GM15510 (cell line): ENCODE data around the gene ANTXR1.

Experiments used
- POLR2A ChIP-seq: IDR thresholded peaks from 3 replicates; pipeline ENCODE4 v1.6.1; 2011; ENCODE audit warnings: borderline replicate concordance; ENCODE audit not compliant: insufficient read length; ENCODE audit errors: extremely low read depth

ANTXR1 gene

GRCh38 chr2:68992341-68992740, 20.6 kb upstream of the ANTXR1 start:
- TF ChIP-seq POLR2A = no peak

DNA sequence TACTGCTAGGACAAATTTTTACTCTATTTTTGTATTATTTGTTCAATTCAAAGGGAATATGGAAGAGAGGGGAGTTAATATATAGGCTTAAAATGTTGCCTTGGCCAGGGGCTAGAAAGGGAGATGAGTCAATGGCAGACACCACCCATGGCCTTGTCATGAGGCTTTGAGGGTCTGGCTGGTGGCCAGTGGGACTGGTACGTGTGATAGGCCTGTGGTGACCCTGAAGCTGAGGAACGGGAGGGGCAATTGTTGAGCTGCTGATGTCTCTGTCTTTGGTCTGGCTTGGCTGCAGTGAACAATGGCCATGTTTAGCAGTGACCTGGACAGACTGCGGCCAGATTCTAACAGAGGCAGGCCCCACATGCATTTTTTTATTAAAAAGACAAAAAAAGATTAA, 20.0 kb upstream of the ANTXR1 start:
- TF ChIP-seq POLR2A = no peak

GRCh38 chr2:68993660-68994059, 19.3 kb upstream of the ANTXR1 start:
- no peak for TF ChIP-seq POLR2A

DNA sequence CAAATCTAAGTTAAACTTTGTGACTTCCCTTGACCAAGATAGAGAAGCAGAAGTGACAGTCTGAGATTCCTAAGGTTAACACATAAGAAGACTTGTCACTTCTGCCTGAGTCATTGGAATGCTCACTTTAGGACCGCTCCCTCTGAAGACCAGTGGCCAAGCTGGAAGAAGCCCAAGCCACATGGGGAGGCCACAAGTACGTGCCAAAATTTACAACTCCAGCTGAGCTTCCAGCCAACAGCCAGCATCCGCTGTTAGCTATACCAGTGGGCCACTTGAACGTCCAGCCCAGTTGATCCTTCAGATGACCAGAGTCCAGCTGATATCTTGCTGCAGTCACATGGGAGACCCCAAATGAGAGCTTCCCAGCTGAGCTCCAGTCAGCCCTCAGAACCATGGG, 18.1 kb upstream of the ANTXR1 start:
- TF ChIP-seq POLR2A = no peak

DNA sequence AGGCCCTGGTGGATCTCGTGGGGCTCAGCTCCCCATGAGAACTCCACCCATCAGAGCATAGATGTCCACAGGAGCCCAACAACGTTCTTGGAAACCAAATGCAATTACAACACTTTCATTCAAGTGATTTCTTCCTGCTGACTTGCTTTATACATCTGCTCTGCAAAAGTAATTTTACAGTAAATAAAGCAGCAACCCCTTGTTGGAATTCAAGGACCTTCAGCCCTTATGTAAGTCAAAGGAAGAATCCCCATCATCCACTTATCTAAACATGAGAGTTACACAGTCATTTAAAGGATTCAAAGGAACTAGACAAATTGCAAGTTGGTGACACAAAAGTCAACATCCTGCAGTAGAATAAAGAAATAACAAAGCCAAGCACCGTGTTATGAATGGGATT, 17.1 kb upstream of the ANTXR1 start:
- TF ChIP-seq POLR2A = no peak

DNA sequence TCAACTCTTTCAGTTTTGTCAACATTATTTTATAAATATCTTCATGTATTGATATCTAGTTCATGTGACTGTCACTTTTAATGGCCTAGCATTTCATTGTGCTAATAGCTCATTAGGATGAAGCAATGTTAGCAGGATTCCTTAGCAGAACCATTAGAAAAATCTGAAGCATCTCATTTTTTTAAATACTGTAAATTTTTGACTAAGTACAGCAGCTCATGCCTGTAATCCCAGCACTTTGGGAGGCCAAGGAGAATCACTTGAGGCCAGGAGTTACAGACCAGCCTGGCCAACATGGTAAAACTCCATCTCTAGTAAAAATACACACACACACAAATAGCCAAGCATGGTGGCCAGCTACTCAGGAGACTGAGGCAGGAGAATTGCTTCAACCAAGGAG, 15.6 kb upstream of the ANTXR1 start:
- no peak for TF ChIP-seq POLR2A

DNA sequence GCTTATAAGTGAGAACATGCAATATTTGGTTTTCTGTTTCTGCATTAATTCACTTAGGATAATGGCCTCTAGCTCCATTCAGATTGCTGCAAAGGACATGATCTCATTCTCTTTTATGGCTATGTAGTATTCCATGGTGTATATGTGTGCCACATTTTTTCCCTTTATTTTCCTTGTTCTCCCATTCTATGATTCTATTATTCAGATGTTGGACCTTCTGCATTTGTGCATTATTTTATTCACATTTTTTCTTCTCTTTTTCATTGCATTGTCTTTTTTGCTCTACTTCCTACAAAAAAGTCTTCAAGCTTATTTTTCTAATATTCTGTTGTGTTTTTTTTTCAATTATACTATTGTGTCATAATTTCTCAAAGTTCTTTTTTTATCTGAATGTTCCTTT, 11.1 kb upstream of the ANTXR1 start:
- TF ChIP-seq POLR2A = no peak

GRCh38 chr2:69003731-69004130, 9.2 kb upstream of the ANTXR1 start:
- TF ChIP-seq POLR2A = no peak

DNA sequence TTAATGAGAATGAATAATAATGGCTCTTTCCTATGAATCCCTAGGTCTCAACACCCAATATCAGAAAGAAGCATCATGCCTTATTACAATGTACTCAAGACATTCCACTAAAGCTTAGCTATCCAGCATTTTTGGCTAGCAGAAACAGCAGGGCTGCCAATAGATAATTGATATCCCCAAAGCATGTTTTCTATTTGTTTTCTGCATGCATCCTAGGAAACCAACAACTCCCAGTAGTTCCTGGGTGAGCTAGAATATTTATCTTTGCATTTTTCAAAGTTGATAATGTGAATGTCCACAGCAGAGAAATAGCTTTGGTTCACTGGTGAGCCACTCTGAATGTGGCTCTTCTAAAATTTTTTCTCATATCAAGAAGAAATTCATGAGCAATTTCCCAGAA, 5.8 kb upstream of the ANTXR1 start:
- no peak for TF ChIP-seq POLR2A

DNA sequence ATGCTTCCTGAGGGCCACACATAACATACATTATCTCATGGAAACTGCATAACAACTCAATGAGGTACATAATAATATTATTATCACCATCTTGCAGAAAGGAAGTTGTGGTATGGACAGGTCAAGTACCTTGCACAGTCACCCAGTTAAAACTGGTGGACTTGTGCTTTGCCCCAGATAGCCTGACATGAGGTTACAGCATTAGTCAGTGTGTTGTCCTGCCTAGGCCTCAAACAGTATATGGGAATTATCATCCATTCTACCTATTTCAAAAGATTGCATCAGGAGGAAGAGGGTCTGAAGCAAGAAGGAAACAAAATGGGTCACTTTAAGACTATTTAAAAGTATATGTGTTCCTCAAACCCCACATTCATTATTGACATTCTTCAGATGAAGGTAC, 5.4 kb upstream of the ANTXR1 start:
- TF ChIP-seq POLR2A = no peak

GRCh38 chr2:69010437-69011194, 2.4 kb upstream of the ANTXR1 start:
- TF ChIP-seq POLR2A = no peak

GRCh38 chr2:69011611-69012157, 1.3 kb upstream of the ANTXR1 start:
- no peak for TF ChIP-seq POLR2A

DNA sequence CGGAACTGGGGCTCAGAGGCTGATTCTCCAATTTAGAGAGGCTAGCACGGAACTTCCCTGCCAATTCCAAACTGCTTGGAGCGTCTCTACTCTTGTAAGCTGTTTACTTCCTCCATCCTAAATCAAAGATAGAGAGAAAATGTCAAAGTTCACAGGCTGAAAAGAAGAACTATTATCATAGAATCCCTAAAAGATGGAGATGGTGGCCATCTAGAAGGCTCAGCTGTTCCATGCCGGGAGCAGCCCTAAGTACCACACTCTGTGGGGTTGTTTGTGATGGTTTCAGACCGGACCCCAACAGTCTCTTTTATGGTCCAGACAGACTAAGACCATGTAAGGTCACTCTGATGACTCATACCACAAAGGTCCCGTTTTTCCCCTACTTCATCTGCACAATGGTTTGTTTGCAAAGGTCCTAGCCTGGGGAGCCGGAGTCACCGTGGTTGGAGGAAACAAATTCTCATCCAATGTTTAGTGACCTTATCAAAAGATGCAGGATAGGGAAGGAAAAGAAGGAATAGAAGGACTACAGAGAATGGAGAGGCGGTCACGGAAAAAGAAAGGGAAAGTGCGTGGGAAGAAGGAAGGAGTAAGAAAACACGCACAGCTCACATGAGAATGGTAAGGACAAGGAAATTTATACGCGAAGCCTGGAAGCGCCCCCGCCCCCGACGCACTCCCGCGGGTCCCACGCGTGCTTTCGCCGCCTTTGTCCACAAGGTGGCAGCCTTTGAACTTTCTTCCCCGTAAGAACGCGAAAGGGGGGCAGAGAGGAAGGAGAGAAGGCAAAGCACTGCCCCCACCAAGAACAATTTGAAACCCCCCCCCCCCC, 453 bp upstream of the ANTXR1 start:
- TF ChIP-seq POLR2A = no peak

GRCh38 chr2:69013840-69014821, 1.2 kb downstream of the ANTXR1 start:
- TF ChIP-seq POLR2A = no peak
